Ammon's horn (tissue), 1 donor: ENCODE measurements around the gene RXYLT1.

Source experiments
- DNase-seq: peaks from one replicate; pipeline ENCODE4 v3.0.0-alpha.2; 2016; ENCODE audit warnings: low spot score

Gene RXYLT1

DNA sequence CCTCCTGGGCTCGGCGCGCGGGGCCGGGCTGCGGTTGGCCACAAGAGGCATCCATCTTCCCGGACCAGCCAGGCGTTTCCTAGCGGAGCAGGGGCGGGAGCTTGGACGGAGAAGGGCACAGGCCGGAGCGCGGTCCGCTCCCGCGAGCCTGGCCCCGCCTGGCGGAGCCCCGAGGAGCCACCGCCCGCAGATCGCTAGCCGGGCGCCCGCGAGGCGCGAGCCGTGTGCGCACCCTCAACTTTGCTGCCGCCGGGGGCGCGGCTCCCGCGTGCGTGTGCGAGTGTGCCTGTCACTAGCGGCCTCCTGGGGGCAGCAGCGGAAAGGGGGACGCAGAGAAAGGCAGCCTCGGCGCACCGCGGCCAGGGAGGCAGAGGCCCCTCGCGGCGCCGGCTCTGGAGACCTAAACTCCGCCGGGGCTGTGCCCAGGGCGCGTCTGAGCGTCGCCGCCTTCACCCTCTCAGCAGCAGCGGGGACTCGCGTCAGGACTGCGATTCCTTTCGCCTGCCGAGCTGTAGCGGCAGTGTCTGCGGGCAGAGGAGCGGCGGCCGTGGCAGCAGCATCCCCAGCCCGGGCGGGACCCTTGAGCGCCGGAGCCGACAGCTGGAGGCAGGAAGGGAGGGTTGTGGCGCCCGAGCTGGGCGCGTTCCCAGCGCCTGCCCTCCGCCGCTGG is 64.1 kb downstream of the RXYLT1 start:
- peak; percentile 96 for DNase-seq

DNA sequence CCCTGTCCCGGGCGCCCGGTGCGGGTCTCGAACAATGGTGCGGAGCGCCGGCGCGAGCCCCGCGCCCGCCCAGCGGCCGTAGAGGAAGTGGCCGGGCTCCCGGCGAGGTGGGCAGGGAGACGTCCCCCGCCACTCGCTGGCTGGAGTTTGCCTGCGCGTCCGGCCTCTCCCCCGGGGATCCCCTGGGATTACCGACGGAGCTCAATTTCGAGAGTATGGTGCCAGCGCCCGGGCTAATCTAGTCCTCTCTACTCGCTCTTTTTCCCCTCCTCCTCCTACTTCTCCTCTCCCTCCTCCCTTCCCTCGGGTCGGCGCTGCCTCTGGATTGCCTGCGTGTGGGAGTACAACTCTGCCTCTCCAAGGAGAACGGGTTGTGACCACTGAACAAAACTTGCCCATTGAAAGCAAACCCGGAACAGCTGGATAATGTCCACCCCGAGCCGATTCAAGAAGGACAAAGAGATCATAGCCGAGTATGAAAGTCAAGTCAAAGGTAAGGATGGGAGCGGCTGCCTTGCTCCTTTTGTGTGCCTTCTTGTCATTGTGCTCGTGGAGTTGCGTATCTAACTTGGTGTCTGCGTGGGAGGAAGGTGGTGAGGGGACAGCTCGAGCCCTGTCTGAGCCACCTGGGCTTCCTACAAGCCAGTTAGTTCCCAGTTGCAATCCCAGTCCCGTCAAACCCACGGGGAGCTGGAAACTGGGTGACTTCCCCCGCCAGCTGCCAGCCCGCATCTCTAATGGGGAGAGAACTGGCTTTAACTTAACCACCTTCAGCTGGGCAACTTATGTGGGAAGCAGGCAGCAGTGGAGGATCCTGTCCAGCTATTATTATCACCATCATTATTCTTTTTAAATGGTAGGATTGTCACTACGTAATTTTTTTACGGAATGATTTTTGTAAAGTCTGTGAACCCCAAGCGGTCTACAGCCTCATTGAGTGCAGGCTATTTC is 65.0 kb downstream of the RXYLT1 start, which contains the start of gene SRGAP1:
Gene SRGAP1, plus strand, starts transcription at position 310 of the 951 bp plus-strand sequence. Its CDS starts 117 bp downstream, at position 427.
- DNase-seq = peak; percentile 74

DNA sequence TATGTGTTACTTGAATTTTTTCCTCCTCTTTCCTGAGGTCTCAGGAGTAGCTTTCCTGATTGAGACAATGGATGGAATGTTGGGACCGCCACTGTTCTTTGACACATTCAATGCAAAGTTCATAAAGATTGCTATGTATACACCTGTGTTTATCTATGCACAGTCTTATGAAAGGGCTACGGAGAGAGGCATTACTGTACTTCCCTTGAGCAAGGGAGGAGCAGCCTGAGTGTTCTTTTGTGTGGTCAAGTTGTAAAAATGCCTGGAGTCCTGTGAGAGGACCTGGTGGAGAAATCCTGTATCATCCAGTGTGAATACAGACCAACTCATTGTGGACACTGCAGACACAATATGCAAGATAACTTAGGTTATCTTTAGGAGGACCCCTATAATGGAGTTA is 66.0 kb downstream of the RXYLT1 start:
- DNase-seq = no peak

DNA sequence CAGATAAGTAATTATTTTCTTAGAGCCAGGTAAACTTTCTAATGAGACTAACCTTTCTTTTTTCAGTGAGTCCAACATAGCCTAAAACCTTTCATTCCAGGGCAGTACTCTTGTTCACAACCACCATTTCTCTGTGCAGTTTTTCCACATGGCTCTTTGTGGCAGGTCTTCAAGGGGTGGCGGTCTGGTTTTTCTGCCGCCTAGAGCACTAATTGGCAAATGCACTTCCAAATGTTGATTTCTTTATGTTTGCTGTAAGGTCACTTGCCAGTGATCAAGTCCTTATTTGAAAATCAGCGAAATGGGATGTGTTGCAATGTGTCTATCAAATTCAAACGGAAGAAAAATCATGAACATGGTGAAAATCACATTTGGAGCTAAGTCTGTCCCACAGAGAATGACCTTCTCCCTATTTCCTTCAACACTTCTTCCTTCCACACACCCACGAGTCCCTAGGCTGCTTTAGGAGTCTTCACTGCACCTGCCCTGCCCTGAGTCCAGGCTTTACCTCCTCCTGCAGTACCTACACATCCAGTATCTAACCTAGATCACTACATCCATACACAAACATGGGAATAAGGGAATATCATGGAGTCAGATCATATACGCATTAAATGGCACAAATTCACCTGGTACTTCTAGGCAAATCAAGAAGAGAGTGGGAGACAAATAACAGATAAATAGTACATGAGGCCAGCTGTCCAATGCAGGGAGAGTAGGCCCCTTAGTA is 66.7 kb downstream of the RXYLT1 start:
- DNase-seq = no peak

DNA sequence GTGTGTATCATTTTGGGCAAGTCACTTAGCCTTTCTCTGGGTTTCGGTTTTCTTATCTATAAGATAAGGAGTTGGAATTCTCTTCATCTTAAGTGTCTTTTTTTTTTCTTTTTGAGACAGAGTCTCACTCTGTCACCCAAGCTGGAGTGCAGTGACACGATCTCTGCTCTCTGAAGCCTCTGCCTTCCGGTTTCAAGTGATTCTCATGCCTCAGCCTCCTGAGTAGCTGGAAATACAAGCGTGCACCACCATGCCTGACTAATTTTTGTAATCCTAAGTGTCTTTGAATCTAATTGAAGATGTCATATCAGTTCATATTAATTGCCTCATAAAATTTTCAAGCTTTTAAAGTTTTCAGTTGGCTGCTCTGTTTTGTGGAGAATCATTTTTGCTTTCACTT is 68.7 kb downstream of the RXYLT1 start:
- DNase-seq = no peak

DNA sequence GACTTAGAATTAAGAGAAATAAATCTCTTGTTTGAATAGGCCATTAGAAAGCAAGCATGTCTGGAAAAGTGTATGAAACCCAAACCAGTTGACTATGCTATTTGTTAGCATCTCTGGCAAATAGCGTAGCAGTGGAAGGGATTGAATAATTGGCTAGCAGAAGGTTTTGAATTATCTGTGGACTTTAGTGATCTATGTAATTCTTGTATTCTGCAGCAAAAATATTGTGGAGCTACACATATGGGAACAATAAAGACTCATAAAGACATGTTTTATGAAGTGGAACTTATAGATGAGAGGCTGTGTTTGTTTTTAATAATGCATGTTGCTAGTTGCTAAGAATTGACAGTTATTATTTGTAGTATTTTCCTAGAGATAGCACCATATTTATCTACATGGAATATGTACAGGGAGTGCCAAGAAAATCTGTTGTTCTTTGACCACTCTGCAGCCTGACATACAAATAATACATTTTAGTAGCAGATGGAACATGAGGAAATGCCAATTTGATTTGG is 69.5 kb downstream of the RXYLT1 start:
- DNase-seq = no peak

DNA sequence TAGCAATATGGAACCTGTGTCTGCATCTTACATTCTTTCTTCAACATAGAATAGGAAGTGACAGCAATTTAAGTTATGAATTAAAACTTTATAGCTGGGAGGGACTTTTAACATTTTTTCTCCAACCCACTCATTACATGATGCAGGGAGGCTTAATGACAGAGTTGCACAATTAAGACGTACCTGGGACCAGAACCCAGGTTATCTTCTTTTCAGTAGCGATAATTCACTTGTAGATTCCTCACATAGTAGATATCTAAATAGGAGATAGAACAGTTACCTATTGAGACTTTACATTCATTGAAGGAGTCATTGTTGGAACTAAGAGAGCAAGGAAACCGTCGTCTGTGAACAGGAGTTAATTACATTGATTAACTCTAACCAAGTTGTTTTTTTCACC is 69.9 kb downstream of the RXYLT1 start:
- DNase-seq = no peak

DNA sequence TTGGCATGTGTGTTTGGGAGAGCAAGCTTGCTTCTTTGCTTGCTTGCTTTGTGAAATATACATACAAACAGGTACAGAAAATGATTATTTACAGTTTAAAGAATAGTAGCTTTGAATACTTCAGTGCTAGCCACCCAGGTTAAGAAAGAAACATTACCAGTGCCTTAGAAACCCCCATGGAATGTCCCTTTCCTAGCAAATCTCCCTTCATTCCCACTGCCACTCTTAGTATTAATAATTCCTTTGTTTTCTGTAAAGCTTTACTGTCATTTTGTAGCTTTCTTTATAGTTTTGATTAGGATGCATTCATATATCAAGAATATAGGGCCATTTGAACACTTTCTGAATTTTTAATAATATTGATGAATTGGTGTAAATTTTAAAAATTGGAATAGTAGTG is 74.3 kb downstream of the RXYLT1 start:
- DNase-seq = no peak

- DNase-seq = no peak
Observed at GRCh38 chr12:63855299-63855698, 75.6 kb downstream of the RXYLT1 start.

DNA sequence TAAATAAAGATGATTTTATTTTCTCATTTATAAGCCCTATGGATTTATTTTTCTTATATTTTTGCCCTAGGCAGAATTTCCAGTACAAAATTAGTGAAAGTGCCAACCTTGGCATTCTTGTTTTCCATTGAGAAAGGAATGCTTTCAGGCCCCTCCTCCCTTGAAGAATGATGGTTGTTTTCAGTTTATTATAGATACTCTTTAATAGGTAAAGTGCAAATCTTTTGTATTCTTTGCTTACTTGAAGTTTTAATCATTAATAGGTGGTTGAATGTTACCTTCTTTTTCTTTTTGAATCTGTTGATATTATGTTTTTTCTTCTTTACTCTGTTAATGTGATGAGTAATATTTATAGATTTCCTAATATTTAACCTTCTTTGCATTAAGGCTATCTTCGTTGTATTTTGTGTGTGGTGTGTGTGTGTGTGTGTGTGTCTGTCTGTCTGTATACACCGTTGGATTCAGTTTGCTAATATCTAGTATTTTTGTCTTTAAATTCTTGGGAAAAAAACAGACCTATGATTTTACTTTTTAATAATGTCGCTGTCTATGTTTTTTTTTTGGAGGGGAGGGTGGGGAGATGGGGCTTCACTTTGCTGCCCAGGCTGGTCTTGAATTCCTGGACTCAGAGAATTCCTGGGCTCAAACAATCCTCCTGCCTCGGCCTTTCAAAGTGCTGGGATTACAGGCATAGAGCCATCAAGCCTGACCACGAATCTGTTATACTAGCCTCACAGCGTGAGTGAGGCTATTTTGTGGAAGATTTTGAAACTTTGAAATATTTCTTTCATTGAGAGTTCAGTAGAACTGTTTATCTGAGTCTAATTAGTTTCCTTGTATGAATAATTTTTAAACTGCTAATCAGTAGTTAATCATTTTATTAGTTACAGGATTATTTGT is 78.3 kb downstream of the RXYLT1 start:
- DNase-seq = no peak
